ENCODE data around the gene GCLC. TPM values are rescaled to one million over a fixed set of nuclear protein-coding genes. Genes with fewer than 3 reads are reported as not detected.
"Not testable (repeated sequence)": the region's sequence is repeated elsewhere in the genome, so short reads cannot be mapped to it uniquely, and the experiment has no call there.

Gene GCLC
- total RNA-seq: 120 TPM

GRCh38 chr6:53544470-53545308 is at the start of gene GCLC:
TSS of gene GCLC (minus strand) at chr6:53545101. CDS start at chr6:53544645, 456 bp downstream.
- DNase-seq (ENCODE audit: low spot score): peak; percentile 96

GRCh38 chr6:53594596-53594995 is 49.7 kb upstream of the GCLC start:
- no peak for DNase-seq (ENCODE audit: low spot score)

- no peak for DNase-seq (ENCODE audit: low spot score)
Measured at GRCh38 chr6:53593001-53593488, 48.1 kb upstream of the GCLC start.

- no peak for DNase-seq (ENCODE audit: low spot score)
Measured at GRCh38 chr6:53591873-53592272, 47.0 kb upstream of the GCLC start.

GRCh38 chr6:53588816-53589509 is 44.1 kb upstream of the GCLC start:
- no peak for DNase-seq (ENCODE audit: low spot score)

GRCh38 chr6:53587291-53587690 is 42.4 kb upstream of the GCLC start:
- DNase-seq (ENCODE audit: low spot score): no peak

- DNase-seq (ENCODE audit: low spot score): no peak
Measured at GRCh38 chr6:53585208-53585900, 40.5 kb upstream of the GCLC start.

GRCh38 chr6:53584726-53585125 is 39.8 kb upstream of the GCLC start:
- DNase-seq (ENCODE audit: low spot score): no peak

- DNase-seq (ENCODE audit: low spot score): no peak
Measured at GRCh38 chr6:53583451-53583850, 38.5 kb upstream of the GCLC start.

GRCh38 chr6:53582963-53583362 is 38.1 kb upstream of the GCLC start:
- no peak for DNase-seq (ENCODE audit: low spot score)

GRCh38 chr6:53581856-53582255 is 37.0 kb upstream of the GCLC start:
- no peak for DNase-seq (ENCODE audit: low spot score)

GRCh38 chr6:53581173-53581773 is 36.4 kb upstream of the GCLC start:
- no peak for DNase-seq (ENCODE audit: low spot score)

GRCh38 chr6:53579338-53579737 is 34.4 kb upstream of the GCLC start:
- DNase-seq (ENCODE audit: low spot score): no peak

GRCh38 chr6:53578371-53578770 is 33.5 kb upstream of the GCLC start:
- DNase-seq (ENCODE audit: low spot score): no peak

- DNase-seq (ENCODE audit: low spot score): no peak
Measured at GRCh38 chr6:53573299-53573698, 28.4 kb upstream of the GCLC start.

GRCh38 chr6:53572379-53572778 is 27.5 kb upstream of the GCLC start:
- not testable (repeated sequence) for DNase-seq (ENCODE audit: low spot score)

- DNase-seq (ENCODE audit: low spot score): no peak
Measured at GRCh38 chr6:53568776-53569616, 24.1 kb upstream of the GCLC start.

- no peak for DNase-seq (ENCODE audit: low spot score)
Measured at GRCh38 chr6:53567701-53568100, 22.8 kb upstream of the GCLC start.

GRCh38 chr6:53566755-53567154 is 21.9 kb upstream of the GCLC start:
- no peak for DNase-seq (ENCODE audit: low spot score)

- DNase-seq (ENCODE audit: low spot score): no peak
Measured at GRCh38 chr6:53565886-53566285, 21.0 kb upstream of the GCLC start.
